Type B pancreatic cell (in vitro differentiated cells): ENCODE data around the gene PBX3. TPM values are rescaled to one million over a fixed set of nuclear protein-coding genes. Genes with fewer than 3 reads are reported as not detected.

ENCODE experiments used
- DNase-seq: peaks from one replicate; pipeline ENCODE4 v3.0.0; 2021; ENCODE audit warnings: mixed read lengths; ENCODE audit not compliant: unreplicated experiment; ENCODE audit errors: extremely low spot score
- H3K27ac Mint-ChIP-seq: 2 replicates; pipeline ENCODE4 v1.8.0; 2021; ENCODE audit warnings: mild to moderate bottlenecking, mixed read lengths
- H3K27me3 Mint-ChIP-seq: 2 replicates; pipeline ENCODE4 v1.8.0; 2021; ENCODE audit warnings: mixed read lengths
- H3K36me3 Mint-ChIP-seq: 2 replicates; pipeline ENCODE4 v1.8.0; 2021; ENCODE audit warnings: mixed read lengths
- H3K4me1 Mint-ChIP-seq: one replicate; pipeline ENCODE4 v1.8.0; 2021; ENCODE audit warnings: mixed read lengths; ENCODE audit not compliant: unreplicated experiment
- H3K4me3 Mint-ChIP-seq: 2 replicates; pipeline ENCODE4 v1.8.0; 2021; ENCODE audit warnings: mild to moderate bottlenecking, mixed read lengths
- H3K9me3 Mint-ChIP-seq: 2 replicates; pipeline ENCODE4 v1.8.0; 2021; ENCODE audit warnings: mixed read lengths
- total RNA-seq: library from RNA; stranded (reverse); gene quantifications from 2 replicates; pipeline ENCODE4 v1.2.1, GENCODE V29; 2021; ENCODE audit warnings: low replicate concordance
- TF ChIP-seq, protein P1 (sequence below): fragments of 200-600 bp; sonication (generic); conservative IDR thresholded peaks from 2 replicates; pipeline ENCODE4 v1.5.0; 2021; ENCODE audit warnings: antibody characterized with exemption, mild to moderate bottlenecking

PBX3 gene
- total RNA-seq, 1 donor from 2014 or later = 60.9 TPM

DNA sequence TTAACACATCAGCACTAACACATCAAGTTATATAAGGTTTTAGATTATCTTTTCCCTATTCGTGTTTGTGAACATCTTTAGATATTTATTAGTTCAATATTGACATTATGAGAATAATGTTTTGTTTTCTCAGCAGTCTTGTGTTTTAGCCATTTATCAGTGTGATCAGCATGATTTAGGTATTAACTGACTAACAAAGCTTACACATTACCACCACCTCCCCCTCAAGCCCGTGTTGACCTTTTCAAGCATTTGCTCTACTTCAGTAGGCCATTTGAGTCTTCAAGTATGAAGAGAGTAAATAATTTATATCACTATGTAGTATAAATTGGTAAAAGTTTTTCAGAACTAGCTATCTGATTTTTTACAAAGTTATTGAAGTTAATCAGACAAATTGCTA is 6.9 kb downstream of the PBX3 start:
- DNase-seq = no peak
- H3K9me3 Mint-ChIP-seq = no peaks in the 10 kb centered on the region
- peaks cover 3% of the 10 kb centered on the region for H3K36me3 Mint-ChIP-seq
- TF ChIP-seq, protein P1, sequence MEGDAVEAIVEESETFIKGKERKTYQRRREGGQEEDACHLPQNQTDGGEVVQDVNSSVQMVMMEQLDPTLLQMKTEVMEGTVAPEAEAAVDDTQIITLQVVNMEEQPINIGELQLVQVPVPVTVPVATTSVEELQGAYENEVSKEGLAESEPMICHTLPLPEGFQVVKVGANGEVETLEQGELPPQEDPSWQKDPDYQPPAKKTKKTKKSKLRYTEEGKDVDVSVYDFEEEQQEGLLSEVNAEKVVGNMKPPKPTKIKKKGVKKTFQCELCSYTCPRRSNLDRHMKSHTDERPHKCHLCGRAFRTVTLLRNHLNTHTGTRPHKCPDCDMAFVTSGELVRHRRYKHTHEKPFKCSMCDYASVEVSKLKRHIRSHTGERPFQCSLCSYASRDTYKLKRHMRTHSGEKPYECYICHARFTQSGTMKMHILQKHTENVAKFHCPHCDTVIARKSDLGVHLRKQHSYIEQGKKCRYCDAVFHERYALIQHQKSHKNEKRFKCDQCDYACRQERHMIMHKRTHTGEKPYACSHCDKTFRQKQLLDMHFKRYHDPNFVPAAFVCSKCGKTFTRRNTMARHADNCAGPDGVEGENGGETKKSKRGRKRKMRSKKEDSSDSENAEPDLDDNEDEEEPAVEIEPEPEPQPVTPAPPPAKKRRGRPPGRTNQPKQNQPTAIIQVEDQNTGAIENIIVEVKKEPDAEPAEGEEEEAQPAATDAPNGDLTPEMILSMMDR = no peak
- H3K27me3 Mint-ChIP-seq = no peaks in the 10 kb centered on the region
- no peak overlapping the region for H3K27ac Mint-ChIP-seq
- peaks cover 57% of the 10 kb centered on the region for H3K4me1 Mint-ChIP-seq
- no peak overlapping the region for H3K4me3 Mint-ChIP-seq

DNA sequence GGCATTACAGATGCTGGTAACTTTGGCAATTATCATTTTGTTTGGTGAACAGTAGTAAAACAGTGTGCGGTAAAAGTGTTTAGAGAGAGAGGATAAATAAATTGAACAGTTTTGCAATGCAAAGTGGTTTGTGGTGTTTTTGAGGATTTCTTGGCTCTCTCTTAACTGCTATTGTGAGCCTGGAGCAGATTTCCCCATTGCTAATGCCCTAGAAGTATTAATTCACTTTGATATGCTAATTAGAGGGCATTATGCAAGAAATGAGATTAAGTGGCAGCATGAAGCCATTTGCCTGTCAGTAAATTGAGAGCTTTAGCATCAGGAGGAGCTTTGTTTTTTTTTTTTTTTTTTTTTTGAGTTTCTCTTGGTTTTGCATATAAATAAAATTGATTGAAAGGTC is 8.2 kb downstream of the PBX3 start:
- no peaks in the 10 kb centered on the region for H3K27me3 Mint-ChIP-seq
- H3K4me1 Mint-ChIP-seq = peaks cover 58% of the 10 kb centered on the region
- H3K9me3 Mint-ChIP-seq = no peaks in the 10 kb centered on the region
- no peak for DNase-seq
- peaks cover 3% of the 10 kb centered on the region for H3K36me3 Mint-ChIP-seq
- TF ChIP-seq, protein P1 = no peak
- no peak overlapping the region for H3K27ac Mint-ChIP-seq
- H3K4me3 Mint-ChIP-seq = no peak overlapping the region

DNA sequence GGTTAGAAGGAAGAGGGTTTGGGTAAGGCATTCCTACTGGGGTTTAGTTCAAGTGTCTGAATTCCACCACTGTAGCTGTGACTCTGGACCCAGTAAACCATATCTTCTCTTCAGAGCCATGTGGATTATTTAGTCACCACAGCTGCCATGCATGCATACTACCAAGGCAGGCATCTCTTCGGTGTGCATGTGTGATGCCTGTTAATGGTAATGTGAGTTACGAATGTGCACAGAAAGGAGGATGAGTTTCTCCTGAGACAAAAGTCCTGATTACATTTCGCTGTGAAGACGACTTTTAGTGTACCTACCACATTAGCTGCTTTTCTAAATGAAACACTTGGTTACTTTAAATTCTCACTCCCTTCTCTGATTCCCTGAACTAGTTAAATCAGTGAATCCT is 9.3 kb downstream of the PBX3 start:
- Mint-ChIP-seq H3K27me3 (no peaks in the 10 kb centered on the region), H3K27ac (no peak overlapping the region), H3K4me3 (no peak overlapping the region), H3K36me3 (peaks cover 3% of the 10 kb centered on the region), H3K4me1 (peaks cover 53% of the 10 kb centered on the region), H3K9me3 (no peaks in the 10 kb centered on the region)
- no peak for DNase-seq
- TF ChIP-seq, protein P1 = no peak

DNA sequence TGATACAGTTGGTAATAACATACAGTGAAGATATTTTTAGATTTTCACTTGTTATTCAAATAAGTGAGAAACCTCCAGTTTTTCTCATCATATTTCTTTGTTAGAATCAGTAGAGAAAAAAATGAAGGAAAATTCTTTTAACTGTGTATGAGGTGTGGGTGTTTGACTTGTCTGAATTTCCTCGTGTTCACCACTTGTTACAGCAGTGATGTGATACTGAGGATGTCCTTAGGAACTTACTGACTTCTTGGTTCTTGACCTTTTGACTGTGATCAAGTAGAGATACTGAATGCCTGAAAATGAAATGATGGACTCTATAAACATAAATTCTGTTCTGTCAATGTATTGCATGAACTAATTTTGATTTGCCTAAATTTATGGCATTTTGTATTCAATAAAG is 10.7 kb downstream of the PBX3 start:
- Mint-ChIP-seq H3K27me3 (no peaks in the 10 kb centered on the region), H3K9me3 (no peaks in the 10 kb centered on the region), H3K4me1 (peaks cover 55% of the 10 kb centered on the region), H3K27ac (no peak overlapping the region), H3K36me3 (peaks cover under 1% of the 10 kb centered on the region), H3K4me3 (no peak overlapping the region)
- DNase-seq = no peak
- TF ChIP-seq, protein P1 = no peak

DNA sequence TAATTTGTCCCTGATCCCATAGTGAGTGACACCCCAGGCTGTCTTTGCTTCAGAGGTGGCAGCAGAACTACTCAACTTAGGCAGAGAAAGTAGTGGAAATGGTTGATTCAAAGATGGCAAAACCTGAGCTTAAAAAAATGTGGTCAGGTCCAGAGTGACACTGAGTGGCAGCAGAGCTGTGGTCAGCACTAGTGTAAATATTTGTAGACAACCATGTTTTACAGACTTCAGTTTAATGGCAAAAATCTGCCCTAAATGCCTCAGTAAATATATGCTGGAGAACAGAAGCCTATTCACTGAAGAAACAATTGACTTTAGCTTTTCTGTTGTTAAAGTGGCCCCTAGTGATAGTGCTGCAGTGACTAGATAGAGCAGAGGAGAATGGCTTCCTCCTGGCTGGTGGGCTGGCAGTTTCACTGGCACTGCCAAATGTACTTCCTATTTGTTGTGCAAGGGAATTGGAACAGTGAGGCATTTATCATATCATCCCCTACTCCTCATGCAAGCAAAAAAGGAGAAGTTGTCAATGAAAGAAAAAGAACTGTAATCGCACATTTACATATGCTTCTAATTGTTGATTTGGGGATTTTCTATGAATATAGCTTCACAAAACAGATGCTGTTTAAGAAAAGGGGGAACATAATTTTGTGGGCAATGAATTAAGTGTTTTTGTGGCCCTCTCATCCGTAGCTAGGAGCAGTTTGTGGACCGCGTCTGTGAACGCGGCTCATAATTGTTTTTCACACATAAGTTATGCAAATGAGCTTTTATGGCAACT is 12.0 kb downstream of the PBX3 start:
- TF ChIP-seq, protein P1 = no peak
- H3K27ac Mint-ChIP-seq = peak overlapping the region; percentile 30
- peak overlapping the region; percentile 59 for H3K4me3 Mint-ChIP-seq
- H3K36me3 Mint-ChIP-seq = no peaks in the 10 kb centered on the region
- DNase-seq = no peak
- H3K27me3 Mint-ChIP-seq = no peaks in the 10 kb centered on the region
- H3K4me1 Mint-ChIP-seq = peaks cover 60% of the 10 kb centered on the region
- H3K9me3 Mint-ChIP-seq = no peaks in the 10 kb centered on the region

DNA sequence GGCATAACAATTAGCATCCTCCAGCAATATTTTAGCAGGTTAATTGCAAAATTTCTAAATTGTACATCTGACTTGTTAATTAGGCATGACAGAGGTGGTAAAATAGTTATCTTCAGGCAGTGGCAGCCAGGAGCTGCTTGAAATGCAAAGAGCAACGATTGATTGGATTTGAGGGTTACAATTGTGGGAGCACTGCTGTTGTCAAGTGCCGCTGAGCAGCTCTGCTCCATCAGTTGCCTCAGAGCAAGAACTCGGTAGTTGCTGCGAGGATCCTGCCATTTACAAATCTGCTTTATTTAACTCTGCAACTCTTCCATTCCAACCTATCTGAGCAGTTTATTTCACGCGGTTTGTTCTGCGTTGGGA is 12.6 kb downstream of the PBX3 start:
- TF ChIP-seq, protein P1 = no peak

More for the DNA sequence above, 12.6 kb downstream of the PBX3 start:
- no peaks in the 10 kb centered on the region for H3K9me3 Mint-ChIP-seq
- DNase-seq = no peak
- peak overlapping the region; percentile 59 for H3K4me3 Mint-ChIP-seq
- H3K36me3 Mint-ChIP-seq = no peaks in the 10 kb centered on the region
- peaks cover 64% of the 10 kb centered on the region for H3K4me1 Mint-ChIP-seq
- H3K27me3 Mint-ChIP-seq = no peaks in the 10 kb centered on the region
- no peak overlapping the region for H3K27ac Mint-ChIP-seq
